ENCODE measurements around the gene CDYL. TPM values are rescaled to one million over a fixed set of nuclear protein-coding genes. Genes with fewer than 3 reads are reported as not detected.

Gene CDYL
- total RNA-seq: 10 to 100 TPM; 19.9 to 30.0 (median 25.1) TPM
- 10 to 100 TPM in 2 of 3 donors, 1 to 10 TPM in 1; 10.0 to 19.5 (median 10.6) TPM for polyA plus RNA-seq
- long read RNA-seq, donor 1, transcript CDYL-203 (7 exons, 2,184 nt): major isoform, 13 of 25 reads
- long read RNA-seq, donor 1, partial matches to known transcripts: 8 of 25 reads
- long read RNA-seq, donor 1, other reads (novel, unspliced or antisense): 4 of 25 reads
- long read RNA-seq, donor 2, transcript CDYL-203 (7 exons, 2,184 nt): major isoform, 32 of 56 reads
- long read RNA-seq, donor 2, transcript CDYL-207 (6 exons, 1,764 nt): minor isoform, 6 of 56 reads
- long read RNA-seq, donor 2, partial matches to known transcripts: 12 of 56 reads
- long read RNA-seq, donor 2, other reads (novel, unspliced or antisense): 6 of 56 reads

GRCh38 chr6:4776131-4776492 lies at the start of gene CDYL:
Gene CDYL, plus strand, starts transcription at chr6:4776404. Its CDS starts 380 bp downstream, at chr6:4776784.
- Histone ChIP-seq H3K27me3 (ENCODE audit: insufficient read depth in 3 of 3, low read length in 2 of 3) (no peaks in the 10 kb centered on the region), H3K36me3 (ENCODE audit: insufficient read depth in 1 of 2, low read depth in 1 of 2) (no peaks in the 10 kb centered on the region), H3K27ac (peak within 1 kb of the TSS; percentile 75), H3K4me1 (peaks cover 13% of the 10 kb centered on the region), H3K4me3 (peak within 1 kb of the TSS; percentile 71), H3K9me3 (no peaks in the 10 kb centered on the region)
- intact Hi-C loops (cut with DNase I): loop anchor here (1.0 to 10.0 kb wide), 4 partner anchors 128 to 421 kb away; no protein-coding TSS in a partner anchor
- TF ChIP-seq CTCF (IDR thresholded peaks at IDR 0.05): peak; percentile 1
- peak; percentile 88 to 93 (median 92) for ATAC-seq
- 1 to 2% (median 2%) methylated on average over 11 to 50 of the region's 55 CpGs for WGBS, 3 donors
- DNase-seq: peak; percentile 91 to 94

GRCh38 chr6:4726645-4727044 lies 49.6 kb upstream of the CDYL start:
- TF ChIP-seq CTCF (IDR thresholded peaks at IDR 0.05): no peak
- no peaks in the 10 kb centered on the region for H3K27me3 ChIP-seq (ENCODE audit: insufficient read depth in 3 of 3, low read length in 2 of 3)
- no peak overlapping the region for H3K4me3 ChIP-seq
- no peak for DNase-seq
- no peak for ATAC-seq
- no peak overlapping the region for H3K27ac ChIP-seq
- no peaks in the 10 kb centered on the region for H3K4me1 ChIP-seq
- no peaks in the 10 kb centered on the region for H3K36me3 ChIP-seq (ENCODE audit: insufficient read depth in 1 of 2, low read depth in 1 of 2)
- H3K9me3 ChIP-seq: no peaks in the 10 kb centered on the region
- intact Hi-C loops (cut with DNase I): no loop called here
- 71 to 87% (median 84%) methylated on average over 1 of the region's 1 CpG for WGBS, 3 donors

- no peak for TF ChIP-seq CTCF (IDR thresholded peaks at IDR 0.05)
- Histone ChIP-seq H3K4me1 (no peaks in the 10 kb centered on the region), H3K9me3 (no peaks in the 10 kb centered on the region), H3K4me3 (no peak overlapping the region), H3K27ac (no peak overlapping the region), H3K36me3 (ENCODE audit: insufficient read depth in 1 of 2, low read depth in 1 of 2) (no peaks in the 10 kb centered on the region), H3K27me3 (ENCODE audit: insufficient read depth in 3 of 3, low read length in 2 of 3) (no peaks in the 10 kb centered on the region)
- ATAC-seq (no peak), DNase-seq (no peak)
- intact Hi-C loops (cut with DNase I): no loop called here
Measured at GRCh38 chr6:4727217-4727616, 49.0 kb upstream of the CDYL start.

- ATAC-seq (no peak), DNase-seq (no peak)
- intact Hi-C loops (cut with DNase I): no loop called here
- Histone ChIP-seq H3K9me3 (no peaks in the 10 kb centered on the region), H3K36me3 (ENCODE audit: insufficient read depth in 1 of 2, low read depth in 1 of 2) (no peaks in the 10 kb centered on the region), H3K27ac (no peak overlapping the region), H3K4me1 (no peaks in the 10 kb centered on the region), H3K4me3 (no peak overlapping the region), H3K27me3 (ENCODE audit: insufficient read depth in 3 of 3, low read length in 2 of 3) (no peaks in the 10 kb centered on the region)
- 38 to 40% (median 38%) methylated on average over 8 of the region's 8 CpGs for WGBS, 3 donors
- no peak for TF ChIP-seq CTCF (IDR thresholded peaks at IDR 0.05)
Measured at GRCh38 chr6:4727671-4728435, 48.4 kb upstream of the CDYL start.
